ENCODE measurements around the gene ARHGAP15.

The ARHGAP15 gene

GRCh38 chr2:143491131-143491530, 361.9 kb downstream of the ARHGAP15 start:
- Histone ChIP-seq H2BK12ac (ENCODE audit: low read length) (no peak overlapping the region), H3K36me3 (ENCODE audit: control insufficient read depth in 1 of 2, insufficient read depth in 2 of 2, low read length in 2 of 2) (no peaks in the 10 kb centered on the region), H3K4ac (ENCODE audit: low read depth, low read length) (no peak overlapping the region), H3K9me3 (ENCODE audit: insufficient read depth, low read depth, low read length) (no peaks in the 10 kb centered on the region), H2BK120ac (ENCODE audit: insufficient read depth, low read length, poor library complexity) (no peak overlapping the region), H2BK5ac (ENCODE audit: low read depth, low read length, poor library complexity) (no peak overlapping the region), H3K4me2 (ENCODE audit: low read length) (no peak overlapping the region), H3K4me1 (ENCODE audit: control insufficient read depth in 1 of 2, insufficient read depth in 2 of 2, low read length in 2 of 2) (no peaks in the 10 kb centered on the region), H3K14ac (ENCODE audit: low read length) (no peak overlapping the region), H2AK5ac (ENCODE audit: low read length) (no peak overlapping the region), H4K8ac (ENCODE audit: low read depth, low read length) (no peak overlapping the region), H3K18ac (ENCODE audit: low read length) (no peak overlapping the region), H2AFZ (ENCODE audit: insufficient read depth, low read length, poor library complexity) (no peak overlapping the region), H3K9ac (ENCODE audit: low read length) (no peak overlapping the region), H3K79me2 (ENCODE audit: control insufficient read depth, insufficient read depth, low read length, poor library complexity) (no peaks in the 10 kb centered on the region), H3K4me3 (ENCODE audit: low read depth, low read length) (no peak overlapping the region), H3K79me1 (ENCODE audit: low read length) (no peaks in the 10 kb centered on the region), H4K91ac (ENCODE audit: low read depth, low read length) (no peak overlapping the region), H3K23ac (ENCODE audit: low read length) (no peak overlapping the region), H3K27ac (ENCODE audit: low read depth, low read length) (no peak overlapping the region), H4K12ac (ENCODE audit: low read depth, low read length) (no peak overlapping the region), H3K27me3 (ENCODE audit: insufficient read depth, low read length) (no peaks in the 10 kb centered on the region)
- no peak for DNase-seq
- WGBS (ENCODE audit: extremely low coverage, insufficient coverage, insufficient read length), result no CpG with 5 or more reads among the region's 2 CpGs

DNA sequence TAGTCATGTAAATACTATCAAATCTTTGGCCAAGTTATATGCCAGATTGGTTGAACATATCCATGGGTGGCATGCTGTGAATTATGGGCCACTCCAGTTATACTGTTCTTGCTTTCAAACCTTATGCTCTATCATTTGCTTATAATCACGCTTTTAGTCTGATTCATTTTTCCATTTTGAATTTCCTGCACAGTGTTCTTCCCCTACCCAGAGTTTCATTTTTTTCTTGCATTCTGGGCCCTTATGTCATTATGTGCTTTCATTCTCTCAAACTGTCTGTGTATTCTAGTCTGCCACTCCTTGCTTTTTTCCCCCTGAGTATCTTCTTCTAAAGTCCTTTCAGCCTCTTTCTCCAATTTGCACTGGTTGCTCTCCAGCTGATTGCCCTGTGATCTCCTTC, 364.1 kb downstream of the ARHGAP15 start:
- Histone ChIP-seq H3K36me3 (ENCODE audit: control insufficient read depth in 1 of 2, insufficient read depth in 2 of 2, low read length in 2 of 2) (no peaks in the 10 kb centered on the region), H3K4me1 (ENCODE audit: control insufficient read depth in 1 of 2, insufficient read depth in 2 of 2, low read length in 2 of 2) (no peaks in the 10 kb centered on the region), H3K4me2 (ENCODE audit: low read length) (no peak overlapping the region), H3K18ac (ENCODE audit: low read length) (no peak overlapping the region), H3K23ac (ENCODE audit: low read length) (no peak overlapping the region), H3K27ac (ENCODE audit: low read depth, low read length) (no peak overlapping the region), H3K14ac (ENCODE audit: low read length) (no peak overlapping the region), H4K8ac (ENCODE audit: low read depth, low read length) (no peak overlapping the region), H3K9me3 (ENCODE audit: insufficient read depth, low read depth, low read length) (no peaks in the 10 kb centered on the region), H3K4ac (ENCODE audit: low read depth, low read length) (no peak overlapping the region), H3K9ac (ENCODE audit: low read length) (no peak overlapping the region), H3K79me1 (ENCODE audit: low read length) (no peaks in the 10 kb centered on the region), H3K27me3 (ENCODE audit: insufficient read depth, low read length) (no peaks in the 10 kb centered on the region), H3K79me2 (ENCODE audit: control insufficient read depth, insufficient read depth, low read length, poor library complexity) (no peaks in the 10 kb centered on the region), H2BK12ac (ENCODE audit: low read length) (no peak overlapping the region), H4K12ac (ENCODE audit: low read depth, low read length) (no peak overlapping the region), H2BK120ac (ENCODE audit: insufficient read depth, low read length, poor library complexity) (no peak overlapping the region), H2AFZ (ENCODE audit: insufficient read depth, low read length, poor library complexity) (no peak overlapping the region), H4K91ac (ENCODE audit: low read depth, low read length) (no peak overlapping the region), H2BK5ac (ENCODE audit: low read depth, low read length, poor library complexity) (no peak overlapping the region), H2AK5ac (ENCODE audit: low read length) (no peak overlapping the region), H3K4me3 (ENCODE audit: low read depth, low read length) (no peak overlapping the region)
- WGBS (ENCODE audit: extremely low coverage, insufficient coverage, insufficient read length), result no CpG with 5 or more reads among the region's 1 CpG
- DNase-seq, result no peak

DNA sequence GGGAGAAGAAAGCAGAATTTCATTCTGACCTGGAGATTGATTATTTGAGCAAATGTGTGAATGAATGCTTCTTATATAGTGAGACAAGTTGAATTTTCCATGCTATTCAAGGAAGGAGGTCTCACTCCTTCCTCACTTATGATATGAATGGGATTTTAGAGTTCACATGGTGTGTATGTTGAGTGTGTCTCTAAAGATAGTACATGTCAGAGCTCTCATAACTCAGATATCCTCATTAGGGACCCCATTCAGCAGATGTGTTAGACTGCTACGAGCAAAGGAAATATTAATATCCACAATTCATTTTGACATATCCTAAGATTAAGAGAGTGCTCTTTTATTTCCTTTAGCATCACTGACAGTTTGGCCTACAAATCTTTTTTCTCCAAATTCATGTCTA, 368.5 kb downstream of the ARHGAP15 start:
- H3K9ac ChIP-seq (ENCODE audit: low read length), result no peak overlapping the region
- H2AFZ ChIP-seq (ENCODE audit: insufficient read depth, low read length, poor library complexity), result no peak overlapping the region
- no CpG with 5 or more reads among the region's 1 CpG for WGBS (ENCODE audit: extremely low coverage, insufficient coverage, insufficient read length)
- H3K4me2 ChIP-seq (ENCODE audit: low read length), result no peak overlapping the region
- no peak overlapping the region for H3K4me3 ChIP-seq (ENCODE audit: low read depth, low read length)
- H4K8ac ChIP-seq (ENCODE audit: low read depth, low read length), result no peak overlapping the region
- no peak overlapping the region for H2AK5ac ChIP-seq (ENCODE audit: low read length)
- no peaks in the 10 kb centered on the region for H3K4me1 ChIP-seq (ENCODE audit: control insufficient read depth in 1 of 2, insufficient read depth in 2 of 2, low read length in 2 of 2)
- no peaks in the 10 kb centered on the region for H3K36me3 ChIP-seq (ENCODE audit: control insufficient read depth in 1 of 2, insufficient read depth in 2 of 2, low read length in 2 of 2)
- no peak overlapping the region for H3K27ac ChIP-seq (ENCODE audit: low read depth, low read length)
- no peak overlapping the region for H4K12ac ChIP-seq (ENCODE audit: low read depth, low read length)
- no peaks in the 10 kb centered on the region for H3K9me3 ChIP-seq (ENCODE audit: insufficient read depth, low read depth, low read length)
- H2BK5ac ChIP-seq (ENCODE audit: low read depth, low read length, poor library complexity), result no peak overlapping the region
- no peak overlapping the region for H4K91ac ChIP-seq (ENCODE audit: low read depth, low read length)
- H3K14ac ChIP-seq (ENCODE audit: low read length), result no peak overlapping the region
- H3K18ac ChIP-seq (ENCODE audit: low read length), result no peak overlapping the region
- no peaks in the 10 kb centered on the region for H3K79me2 ChIP-seq (ENCODE audit: control insufficient read depth, insufficient read depth, low read length, poor library complexity)
- H2BK120ac ChIP-seq (ENCODE audit: insufficient read depth, low read length, poor library complexity), result no peak overlapping the region
- no peak for DNase-seq
- no peak overlapping the region for H2BK12ac ChIP-seq (ENCODE audit: low read length)
- H3K79me1 ChIP-seq (ENCODE audit: low read length), result no peaks in the 10 kb centered on the region
- H3K4ac ChIP-seq (ENCODE audit: low read depth, low read length), result no peak overlapping the region
- no peaks in the 10 kb centered on the region for H3K27me3 ChIP-seq (ENCODE audit: insufficient read depth, low read length)
- no peak overlapping the region for H3K23ac ChIP-seq (ENCODE audit: low read length)

GRCh38 chr2:143498496-143498895, 369.3 kb downstream of the ARHGAP15 start:
- H4K12ac ChIP-seq (ENCODE audit: low read depth, low read length), result no peak overlapping the region
- no peaks in the 10 kb centered on the region for H3K27me3 ChIP-seq (ENCODE audit: insufficient read depth, low read length)
- H2AFZ ChIP-seq (ENCODE audit: insufficient read depth, low read length, poor library complexity), result no peak overlapping the region
- no peak overlapping the region for H3K4me2 ChIP-seq (ENCODE audit: low read length)
- no peak overlapping the region for H3K27ac ChIP-seq (ENCODE audit: low read depth, low read length)
- no peak overlapping the region for H2BK12ac ChIP-seq (ENCODE audit: low read length)
- no peak for DNase-seq
- H3K23ac ChIP-seq (ENCODE audit: low read length), result no peak overlapping the region
- no peak overlapping the region for H3K4me3 ChIP-seq (ENCODE audit: low read depth, low read length)
- H3K9me3 ChIP-seq (ENCODE audit: insufficient read depth, low read depth, low read length), result no peaks in the 10 kb centered on the region
- no peak overlapping the region for H4K8ac ChIP-seq (ENCODE audit: low read depth, low read length)
- H3K18ac ChIP-seq (ENCODE audit: low read length), result no peak overlapping the region
- H3K79me1 ChIP-seq (ENCODE audit: low read length), result no peaks in the 10 kb centered on the region
- H3K14ac ChIP-seq (ENCODE audit: low read length), result no peak overlapping the region
- no peak overlapping the region for H2AK5ac ChIP-seq (ENCODE audit: low read length)
- H3K9ac ChIP-seq (ENCODE audit: low read length), result no peak overlapping the region
- whole genome bisulfite sequencing (ENCODE audit: extremely low coverage, insufficient coverage, insufficient read length), result no CpG with 5 or more reads among the region's 1 CpG
- H3K4me1 ChIP-seq (ENCODE audit: control insufficient read depth in 1 of 2, insufficient read depth in 2 of 2, low read length in 2 of 2), result no peaks in the 10 kb centered on the region
- H2BK120ac ChIP-seq (ENCODE audit: insufficient read depth, low read length, poor library complexity), result no peak overlapping the region
- no peak overlapping the region for H2BK5ac ChIP-seq (ENCODE audit: low read depth, low read length, poor library complexity)
- no peak overlapping the region for H4K91ac ChIP-seq (ENCODE audit: low read depth, low read length)
- no peaks in the 10 kb centered on the region for H3K36me3 ChIP-seq (ENCODE audit: control insufficient read depth in 1 of 2, insufficient read depth in 2 of 2, low read length in 2 of 2)
- H3K4ac ChIP-seq (ENCODE audit: low read depth, low read length), result no peak overlapping the region
- H3K79me2 ChIP-seq (ENCODE audit: control insufficient read depth, insufficient read depth, low read length, poor library complexity), result no peaks in the 10 kb centered on the region

Measured in trophoblast cell (in vitro differentiated cells and primary cell).